ENCODE measurements around the gene SLC35F5. TPM values are rescaled to one million over a fixed set of nuclear protein-coding genes. Genes with fewer than 3 reads are reported as not detected.

Gene SLC35F5
- total and polyA plus RNA-seq, 2 of the 13 experiments (the other 11 are each of a cell fraction or from before 2014, with no cell fraction given): 139 to 174 TPM

GRCh38 chr2:113756355-113757137 lies at the start of gene SLC35F5 (continued):
- TF ChIP-seq, protein P1, sequence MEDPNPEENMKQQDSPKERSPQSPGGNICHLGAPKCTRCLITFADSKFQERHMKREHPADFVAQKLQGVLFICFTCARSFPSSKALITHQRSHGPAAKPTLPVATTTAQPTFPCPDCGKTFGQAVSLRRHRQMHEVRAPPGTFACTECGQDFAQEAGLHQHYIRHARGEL (CRISPR knock-in tag; IDR thresholded peaks at IDR 0.05): peak; percentile 54; the same call in 1 of the 2 replicates
- TF ChIP-seq HOMEZ (CRISPR knock-in tag; IDR thresholded peaks at IDR 0.05; ENCODE audit: low read depth) (peak; percentile 88), NFATC3 (CRISPR knock-in tag; IDR thresholded peaks at IDR 0.05) (peak; percentile 90; the same call in 1 of the 2 replicates), ARID3A (IDR thresholded peaks at IDR 0.05; ENCODE audit: low read depth, low read length) (peak; percentile 16; the same call in 1 of the 2 replicates), ZFP36L1 (CRISPR knock-in tag; IDR thresholded peaks at IDR 0.05) (peak; percentile 52), ZNF530 (CRISPR knock-in tag; IDR thresholded peaks at IDR 0.05; ENCODE audit: low read depth) (0 out of 2 replicates have a peak, but pooled peaks have one; percentile 17), ZNF775 (CRISPR knock-in tag; IDR thresholded peaks at IDR 0.05; ENCODE audit: borderline replicate concordance) (peak; percentile 60; the same call in 1 of the 2 replicates), MYNN (CRISPR knock-in tag; IDR thresholded peaks at IDR 0.05; ENCODE audit: low read depth) (peak; percentile 59; the same call in 1 of the 2 replicates), EED (CRISPR knock-in tag; IDR thresholded peaks at IDR 0.05) (peak; percentile 97), ZNF75D (CRISPR knock-in tag; IDR thresholded peaks at IDR 0.05; ENCODE audit: borderline replicate concordance) (no peak), KLF6 (CRISPR knock-in tag; IDR thresholded peaks at IDR 0.05) (peak; percentile 86; the same call in 1 of the 2 replicates), CENPX (CRISPR knock-in tag; IDR thresholded peaks at IDR 0.05) (no peak), ATM (IDR thresholded peaks at IDR 0.05; ENCODE audit: borderline replicate concordance) (no peak), NFKBIZ (CRISPR knock-in tag; IDR thresholded peaks at IDR 0.05) (no peak; the same call in 1 of the 2 replicates), ZMAT5 (CRISPR knock-in tag; IDR thresholded peaks at IDR 0.05; ENCODE audit: borderline replicate concordance, low read depth) (no peak), ZSCAN25 (CRISPR knock-in tag; IDR thresholded peaks at IDR 0.05) (peak; percentile 79; the same call in 1 of the 2 replicates), NFYC (CRISPR knock-in tag; IDR thresholded peaks at IDR 0.05) (peak; percentile 40; the same call in 1 of the 2 replicates), IKZF1 (IDR thresholded peaks at IDR 0.05) (no peak), FOXC1 (CRISPR knock-in tag; IDR thresholded peaks at IDR 0.05; ENCODE audit: borderline replicate concordance) (peak; percentile 94; the same call in 1 of the 2 replicates), XBP1 (CRISPR knock-in tag; IDR thresholded peaks at IDR 0.05) (no peak), ZNF850 (CRISPR knock-in tag; conservative IDR thresholded peaks at IDR 0.05) (no peak), FOXO1 (CRISPR knock-in tag; IDR thresholded peaks at IDR 0.05) (peak; percentile 68; the same call in 1 of the 2 replicates), MTA1 (CRISPR knock-in tag; IDR thresholded peaks at IDR 0.05; ENCODE audit: borderline replicate concordance) (peak; percentile 90; the same call in 1 of the 2 replicates)
- TF ChIP-seq, protein P2, sequence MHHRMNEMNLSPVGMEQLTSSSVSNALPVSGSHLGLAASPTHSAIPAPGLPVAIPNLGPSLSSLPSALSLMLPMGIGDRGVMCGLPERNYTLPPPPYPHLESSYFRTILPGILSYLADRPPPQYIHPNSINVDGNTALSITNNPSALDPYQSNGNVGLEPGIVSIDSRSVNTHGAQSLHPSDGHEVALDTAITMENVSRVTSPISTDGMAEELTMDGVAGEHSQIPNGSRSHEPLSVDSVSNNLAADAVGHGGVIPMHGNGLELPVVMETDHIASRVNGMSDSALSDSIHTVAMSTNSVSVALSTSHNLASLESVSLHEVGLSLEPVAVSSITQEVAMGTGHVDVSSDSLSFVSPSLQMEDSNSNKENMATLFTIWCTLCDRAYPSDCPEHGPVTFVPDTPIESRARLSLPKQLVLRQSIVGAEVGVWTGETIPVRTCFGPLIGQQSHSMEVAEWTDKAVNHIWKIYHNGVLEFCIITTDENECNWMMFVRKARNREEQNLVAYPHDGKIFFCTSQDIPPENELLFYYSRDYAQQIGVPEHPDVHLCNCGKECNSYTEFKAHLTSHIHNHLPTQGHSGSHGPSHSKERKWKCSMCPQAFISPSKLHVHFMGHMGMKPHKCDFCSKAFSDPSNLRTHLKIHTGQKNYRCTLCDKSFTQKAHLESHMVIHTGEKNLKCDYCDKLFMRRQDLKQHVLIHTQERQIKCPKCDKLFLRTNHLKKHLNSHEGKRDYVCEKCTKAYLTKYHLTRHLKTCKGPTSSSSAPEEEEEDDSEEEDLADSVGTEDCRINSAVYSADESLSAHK (CRISPR knock-in tag; IDR thresholded peaks at IDR 0.05; ENCODE audit: borderline replicate concordance): peak; percentile 68; the same call in 1 of the 2 replicates
